SK-N-SH (cell line): ENCODE measurements around the gene FZD10.

Source experiments
- CTCF ChIP-seq: fragments of 200-600 bp; sonication (generic); IDR thresholded peaks from 2 replicates; pipeline ENCODE4 v1.6.1; 2017; ENCODE audit warnings: antibody characterized with exemption, mild to moderate bottlenecking, moderate library complexity
- EP300 ChIP-seq, 2 experiments: IDR thresholded peaks; 2 replicates each; pipeline versions ENCODE4 v1.4.0 to v1.6.1; 2012; ENCODE audit warnings: borderline replicate concordance in 1 of 2, low read depth in 1 of 2, low read length in 1 of 2
- IRF3 ChIP-seq: fragments of 150-350 bp; IDR thresholded peaks from 2 replicates; pipeline ENCODE4 v1.6.1; 2016; ENCODE audit warnings: mild to moderate bottlenecking, low read depth, low read length
- JUND ChIP-seq: IDR thresholded peaks from 2 replicates; pipeline ENCODE4 v1.4.0; 2012
- POLR2AphosphoS5 ChIP-seq: IDR thresholded peaks from 2 replicates; pipeline ENCODE4 v1.6.1; 2012; ENCODE audit warnings: low read depth, low read length
- RFX5 ChIP-seq: IDR thresholded peaks from 2 replicates; pipeline ENCODE4 v1.6.1; 2012; ENCODE audit warnings: mild to moderate bottlenecking, improper control_type of control experiment, low read length
- TAF1 ChIP-seq: IDR thresholded peaks from 2 replicates; pipeline ENCODE4 v1.6.1; 2012; ENCODE audit warnings: low read depth, mild to moderate bottlenecking, low read length, moderate library complexity, borderline replicate concordance
- YY1 ChIP-seq: IDR thresholded peaks from 2 replicates; pipeline ENCODE4 v1.4.0; 2012; ENCODE audit warnings: low read depth, mild to moderate bottlenecking
- TF ChIP-seq, protein P1 (sequence below): IDR thresholded peaks from 2 replicates; pipeline ENCODE4 v1.6.1; 2012; ENCODE audit warnings: mild to moderate bottlenecking, low read depth, low read length, moderate library complexity
- TF ChIP-seq, protein P2 (sequence below): IDR thresholded peaks from 2 replicates; pipeline ENCODE4 v1.4.0; 2012; ENCODE audit warnings: low read depth

DNA sequence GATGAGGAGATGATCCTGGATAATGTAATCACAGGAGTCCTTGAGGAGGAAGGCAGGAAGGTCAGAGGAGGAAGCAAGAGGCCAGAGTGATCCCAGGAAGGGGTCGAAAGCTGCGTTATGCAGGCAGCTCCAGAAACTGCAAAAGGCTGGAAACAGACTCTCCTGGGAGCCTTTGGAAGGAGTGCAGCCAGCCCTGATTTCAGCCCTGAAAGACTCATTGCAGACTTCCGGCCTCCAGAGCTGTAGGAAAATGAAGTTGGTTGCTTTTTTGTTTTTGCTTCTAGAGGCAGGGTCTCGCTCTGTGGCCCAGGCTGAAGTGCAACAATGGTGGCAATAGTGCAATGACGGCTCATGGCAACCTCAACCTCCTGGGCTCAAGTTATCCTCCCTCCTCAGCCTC lies 44.6 kb upstream of the FZD10 start:
- no peak for TF ChIP-seq CTCF
- no peak for TF ChIP-seq YY1
- TF ChIP-seq POLR2AphosphoS5, result no peak
- TF ChIP-seq, protein P1, sequence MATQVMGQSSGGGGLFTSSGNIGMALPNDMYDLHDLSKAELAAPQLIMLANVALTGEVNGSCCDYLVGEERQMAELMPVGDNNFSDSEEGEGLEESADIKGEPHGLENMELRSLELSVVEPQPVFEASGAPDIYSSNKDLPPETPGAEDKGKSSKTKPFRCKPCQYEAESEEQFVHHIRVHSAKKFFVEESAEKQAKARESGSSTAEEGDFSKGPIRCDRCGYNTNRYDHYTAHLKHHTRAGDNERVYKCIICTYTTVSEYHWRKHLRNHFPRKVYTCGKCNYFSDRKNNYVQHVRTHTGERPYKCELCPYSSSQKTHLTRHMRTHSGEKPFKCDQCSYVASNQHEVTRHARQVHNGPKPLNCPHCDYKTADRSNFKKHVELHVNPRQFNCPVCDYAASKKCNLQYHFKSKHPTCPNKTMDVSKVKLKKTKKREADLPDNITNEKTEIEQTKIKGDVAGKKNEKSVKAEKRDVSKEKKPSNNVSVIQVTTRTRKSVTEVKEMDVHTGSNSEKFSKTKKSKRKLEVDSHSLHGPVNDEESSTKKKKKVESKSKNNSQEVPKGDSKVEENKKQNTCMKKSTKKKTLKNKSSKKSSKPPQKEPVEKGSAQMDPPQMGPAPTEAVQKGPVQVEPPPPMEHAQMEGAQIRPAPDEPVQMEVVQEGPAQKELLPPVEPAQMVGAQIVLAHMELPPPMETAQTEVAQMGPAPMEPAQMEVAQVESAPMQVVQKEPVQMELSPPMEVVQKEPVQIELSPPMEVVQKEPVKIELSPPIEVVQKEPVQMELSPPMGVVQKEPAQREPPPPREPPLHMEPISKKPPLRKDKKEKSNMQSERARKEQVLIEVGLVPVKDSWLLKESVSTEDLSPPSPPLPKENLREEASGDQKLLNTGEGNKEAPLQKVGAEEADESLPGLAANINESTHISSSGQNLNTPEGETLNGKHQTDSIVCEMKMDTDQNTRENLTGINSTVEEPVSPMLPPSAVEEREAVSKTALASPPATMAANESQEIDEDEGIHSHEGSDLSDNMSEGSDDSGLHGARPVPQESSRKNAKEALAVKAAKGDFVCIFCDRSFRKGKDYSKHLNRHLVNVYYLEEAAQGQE, result no peak
- no peak for TF ChIP-seq EP300 (IDR thresholded peaks at IDR 0.05; ENCODE audit: borderline replicate concordance in 1 of 2, low read depth in 1 of 2, low read length in 1 of 2)
- no peak for TF ChIP-seq RFX5
- no peak for TF ChIP-seq TAF1
- TF ChIP-seq, protein P2, sequence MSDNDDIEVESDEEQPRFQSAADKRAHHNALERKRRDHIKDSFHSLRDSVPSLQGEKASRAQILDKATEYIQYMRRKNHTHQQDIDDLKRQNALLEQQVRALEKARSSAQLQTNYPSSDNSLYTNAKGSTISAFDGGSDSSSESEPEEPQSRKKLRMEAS, result no peak
- TF ChIP-seq IRF3, result no peak
- TF ChIP-seq JUND, result no peak
